Measurements from ENCODE around the gene MPP1. TPM values are rescaled to one million over a fixed set of nuclear protein-coding genes. Genes with fewer than 3 reads are reported as not detected.
"Not testable (repeated sequence)": the region's sequence is repeated elsewhere in the genome, so short reads cannot be mapped to it uniquely, and the experiment has no call there.

The MPP1 gene
- total RNA-seq, 2 experiments from 2014 or later = 24.1 to 27.6 TPM

DNA sequence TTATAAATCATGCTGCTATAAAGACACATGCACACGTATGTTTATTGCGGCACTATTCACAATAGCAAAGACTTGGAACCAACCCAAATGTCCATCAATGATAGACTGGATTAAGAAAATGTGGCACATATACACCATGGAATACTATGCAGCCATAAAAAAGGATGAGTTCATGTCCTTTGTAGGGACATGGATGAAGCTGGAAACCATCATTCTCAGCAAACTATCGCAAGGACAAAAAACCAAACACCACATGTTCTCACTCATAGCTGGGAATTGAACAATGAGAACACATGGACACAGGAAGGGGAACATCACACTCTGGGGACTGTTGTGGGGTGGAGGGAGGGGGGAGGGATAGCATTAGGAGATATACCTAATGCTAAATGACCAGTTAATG is 20.3 kb upstream of the MPP1 start:
- ATAC-seq; H3K36me3 Mint-ChIP-seq (ENCODE audit: low read depth); CTCF ChIA-PET: not testable (repeated sequence)

GRCh38 chrX:154824638-154825037 is 19.4 kb upstream of the MPP1 start:
- H3K27me3 Mint-ChIP-seq = no peaks in the 10 kb centered on the region
- no peak overlapping the region for H3K4me3 Mint-ChIP-seq
- ChIA-PET POLR2A (no interaction called here), CTCF (interaction anchor here (0.7 kb wide), 1 partner anchor 16 kb away, joined by 3 read pairs; no protein-coding TSS in a partner anchor)
- peaks cover 14% of the 10 kb centered on the region for H3K4me1 Mint-ChIP-seq
- H3K36me3 Mint-ChIP-seq (ENCODE audit: low read depth) = no peaks in the 10 kb centered on the region
- DNase-seq = no peak
- no peak overlapping the region for H3K27ac Mint-ChIP-seq
- H3K9me3 Mint-ChIP-seq (ENCODE audit: low read depth) = no peaks in the 10 kb centered on the region
- ATAC-seq = no peak
- intact Hi-C loops (cut with DNase I, micrococcal nuclease) = loop anchor here in 1 of 2 experiments (5.0 kb wide), 1 partner anchor 42 kb away; no protein-coding TSS in a partner anchor

More for the DNA sequence above, 20.3 kb upstream of the MPP1 start:
- H3K4me1 Mint-ChIP-seq = peaks cover 14% of the 10 kb centered on the region
- H3K9me3 Mint-ChIP-seq (ENCODE audit: low read depth); H3K27ac Mint-ChIP-seq; H3K4me3 Mint-ChIP-seq; H3K27me3 Mint-ChIP-seq; POLR2A ChIA-PET; DNase-seq: not testable (repeated sequence)
- intact Hi-C loops (cut with DNase I, micrococcal nuclease) = loop anchor here in 1 of 2 experiments (5.0 kb wide), 1 partner anchor 43 kb away; no protein-coding TSS in a partner anchor

- Mint-ChIP-seq H3K4me3 (no peak overlapping the region), H3K27me3 (no peaks in the 10 kb centered on the region), H3K9me3 (ENCODE audit: low read depth) (no peaks in the 10 kb centered on the region), H3K36me3 (ENCODE audit: low read depth) (no peaks in the 10 kb centered on the region), H3K27ac (no peak overlapping the region), H3K4me1 (no peaks in the 10 kb centered on the region)
- ATAC-seq (no peak), DNase-seq (no peak)
- intact Hi-C loops (cut with DNase I, micrococcal nuclease) = no loop called here
- POLR2A ChIA-PET = no interaction called here
- CTCF ChIA-PET = interaction anchor here (1.9 kb wide), 1 partner anchor 74 kb away, joined by 8 read pairs; no protein-coding TSS in a partner anchor
Observed at GRCh38 chrX:154822029-154822428, 16.7 kb upstream of the MPP1 start.

GRCh38 chrX:154821523-154821922 is 16.2 kb upstream of the MPP1 start:
- Mint-ChIP-seq H3K27me3 (no peaks in the 10 kb centered on the region), H3K4me1 (no peaks in the 10 kb centered on the region), H3K36me3 (ENCODE audit: low read depth) (no peaks in the 10 kb centered on the region), H3K27ac (no peak overlapping the region), H3K4me3 (no peak overlapping the region), H3K9me3 (ENCODE audit: low read depth) (no peaks in the 10 kb centered on the region)
- ATAC-seq = no peak
- CTCF ChIA-PET = interaction anchor here (0.6 to 1.9 kb wide), 3 partner anchors 17 to 73 kb away, joined by 3 to 8 read pairs (median 3); no protein-coding TSS in a partner anchor
- POLR2A ChIA-PET = no interaction called here
- no peak for DNase-seq
- intact Hi-C loops (cut with DNase I, micrococcal nuclease) = no loop called here

- Mint-ChIP-seq H3K27me3 (no peaks in the 10 kb centered on the region), H3K4me3 (no peak overlapping the region), H3K9me3 (ENCODE audit: low read depth) (no peaks in the 10 kb centered on the region), H3K4me1 (no peaks in the 10 kb centered on the region), H3K36me3 (ENCODE audit: low read depth) (no peaks in the 10 kb centered on the region), H3K27ac (no peak overlapping the region)
- ATAC-seq (no peak), DNase-seq (no peak)
- POLR2A ChIA-PET = no interaction called here
- CTCF ChIA-PET = interaction anchor here (1.4 kb wide), 1 partner anchor 23 kb away, joined by 3 read pairs; no protein-coding TSS in a partner anchor
- intact Hi-C loops (cut with DNase I, micrococcal nuclease) = no loop called here
Observed at GRCh38 chrX:154819771-154820341, 14.6 kb upstream of the MPP1 start.

- H3K27me3 Mint-ChIP-seq = no peaks in the 10 kb centered on the region
- H3K9me3 Mint-ChIP-seq (ENCODE audit: low read depth) = no peaks in the 10 kb centered on the region
- intact Hi-C loops (cut with DNase I, micrococcal nuclease) = no loop called here
- H3K27ac Mint-ChIP-seq = no peak overlapping the region
- DNase-seq = no peak
- H3K4me3 Mint-ChIP-seq = no peak overlapping the region
- CTCF ChIA-PET = no interaction called here
- no peaks in the 10 kb centered on the region for H3K4me1 Mint-ChIP-seq
- POLR2A ChIA-PET = no interaction called here
- ATAC-seq = no peak
- H3K36me3 Mint-ChIP-seq (ENCODE audit: low read depth) = no peaks in the 10 kb centered on the region
Observed at GRCh38 chrX:154818916-154819770, 13.9 kb upstream of the MPP1 start.

DNA sequence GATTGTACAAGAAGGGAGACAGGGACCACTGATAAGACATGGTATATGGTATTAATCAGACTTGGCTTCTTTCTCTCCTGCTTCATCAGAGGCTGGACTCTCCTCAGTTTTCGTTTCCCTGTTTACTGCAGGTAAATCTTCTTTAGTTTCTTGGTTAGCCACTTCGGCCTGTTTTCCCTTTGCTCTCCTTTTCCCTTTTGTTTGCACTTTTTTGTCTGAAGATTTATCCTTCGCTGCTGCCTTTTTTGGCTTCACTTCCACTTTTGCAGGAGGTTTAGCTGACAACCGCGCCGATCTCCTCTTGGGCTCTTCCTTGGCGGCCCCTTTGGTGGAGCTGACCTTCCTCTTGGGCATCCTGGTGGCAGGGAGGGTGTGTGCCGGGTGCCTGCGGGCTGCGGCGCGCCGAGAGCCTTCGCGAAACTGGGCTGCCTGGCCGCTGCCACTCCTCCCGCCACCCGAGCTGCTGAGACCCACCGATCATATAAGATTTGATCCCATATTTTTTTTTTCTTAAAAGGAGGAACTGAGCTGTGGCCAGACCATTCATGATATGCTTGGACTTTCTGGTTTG is 11.8 kb upstream of the MPP1 start:
- H3K36me3 Mint-ChIP-seq (ENCODE audit: low read depth); H3K27ac Mint-ChIP-seq; H3K4me3 Mint-ChIP-seq; H3K4me1 Mint-ChIP-seq; H3K9me3 Mint-ChIP-seq (ENCODE audit: low read depth); intact Hi-C loops (cut with DNase I, micrococcal nuclease); DNase-seq; ATAC-seq; H3K27me3 Mint-ChIP-seq: not testable (repeated sequence)
- ChIA-PET CTCF (interaction anchor here (0.6 to 0.9 kb wide), 2 partner anchors 18 to 332 kb away, joined by 4 to 6 read pairs; partner anchors contain the start of gene SMIM9), POLR2A (interaction anchor here (0.6 kb wide), 1 partner anchor 206 kb away, joined by 3 read pairs; no protein-coding TSS in a partner anchor)

GRCh38 chrX:154816326-154816898 is 11.1 kb upstream of the MPP1 start:
- ATAC-seq; H3K9me3 Mint-ChIP-seq (ENCODE audit: low read depth); H3K4me3 Mint-ChIP-seq; DNase-seq; H3K36me3 Mint-ChIP-seq (ENCODE audit: low read depth); H3K27ac Mint-ChIP-seq; H3K27me3 Mint-ChIP-seq; POLR2A ChIA-PET; H3K4me1 Mint-ChIP-seq; intact Hi-C loops (cut with DNase I, micrococcal nuclease): not testable (repeated sequence)
- CTCF ChIA-PET = interaction anchor here (0.6 kb wide), 1 partner anchor 40 kb away, joined by 3 read pairs; no protein-coding TSS in a partner anchor

GRCh38 chrX:154815274-154815818 is 10.1 kb upstream of the MPP1 start:
- DNase-seq = no peak
- Mint-ChIP-seq H3K36me3 (ENCODE audit: low read depth) (no peaks in the 10 kb centered on the region), H3K4me1 (no peaks in the 10 kb centered on the region), H3K27me3 (peaks cover 5% of the 10 kb centered on the region), H3K9me3 (ENCODE audit: low read depth) (no peaks in the 10 kb centered on the region), H3K27ac (no peak overlapping the region), H3K4me3 (no peak overlapping the region)
- intact Hi-C loops (cut with DNase I, micrococcal nuclease) = no loop called here
- ATAC-seq = no peak
- POLR2A ChIA-PET = no interaction called here
- CTCF ChIA-PET = no interaction called here

DNA sequence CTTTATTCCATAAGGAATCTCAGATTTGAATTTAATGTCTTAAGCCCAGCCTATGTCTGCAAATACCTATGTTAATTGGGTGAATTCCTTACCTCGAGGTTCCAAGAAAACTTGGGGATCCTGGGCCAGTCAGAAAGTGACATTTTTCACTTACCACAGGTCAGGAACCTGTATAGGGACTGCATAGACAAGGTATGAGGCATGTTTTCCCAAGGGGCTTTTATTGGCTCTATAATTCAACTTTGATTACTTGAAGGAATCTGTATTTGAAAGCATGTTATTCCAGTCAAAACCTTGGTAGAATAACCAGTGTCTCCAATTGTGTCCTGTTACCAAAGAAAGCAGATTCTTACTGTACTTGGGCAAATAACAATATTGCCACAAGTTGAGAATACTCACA is 8.5 kb upstream of the MPP1 start:
- intact Hi-C loops (cut with DNase I, micrococcal nuclease) = no loop called here
- no peaks in the 10 kb centered on the region for H3K36me3 Mint-ChIP-seq (ENCODE audit: low read depth)
- H3K4me3 Mint-ChIP-seq = no peak overlapping the region
- ChIA-PET POLR2A (no interaction called here), CTCF (no interaction called here)
- DNase-seq (no peak), ATAC-seq (no peak)
- no peaks in the 10 kb centered on the region for H3K9me3 Mint-ChIP-seq (ENCODE audit: low read depth)
- H3K27me3 Mint-ChIP-seq = peaks cover 5% of the 10 kb centered on the region
- no peak overlapping the region for H3K27ac Mint-ChIP-seq
- no peaks in the 10 kb centered on the region for H3K4me1 Mint-ChIP-seq

DNA sequence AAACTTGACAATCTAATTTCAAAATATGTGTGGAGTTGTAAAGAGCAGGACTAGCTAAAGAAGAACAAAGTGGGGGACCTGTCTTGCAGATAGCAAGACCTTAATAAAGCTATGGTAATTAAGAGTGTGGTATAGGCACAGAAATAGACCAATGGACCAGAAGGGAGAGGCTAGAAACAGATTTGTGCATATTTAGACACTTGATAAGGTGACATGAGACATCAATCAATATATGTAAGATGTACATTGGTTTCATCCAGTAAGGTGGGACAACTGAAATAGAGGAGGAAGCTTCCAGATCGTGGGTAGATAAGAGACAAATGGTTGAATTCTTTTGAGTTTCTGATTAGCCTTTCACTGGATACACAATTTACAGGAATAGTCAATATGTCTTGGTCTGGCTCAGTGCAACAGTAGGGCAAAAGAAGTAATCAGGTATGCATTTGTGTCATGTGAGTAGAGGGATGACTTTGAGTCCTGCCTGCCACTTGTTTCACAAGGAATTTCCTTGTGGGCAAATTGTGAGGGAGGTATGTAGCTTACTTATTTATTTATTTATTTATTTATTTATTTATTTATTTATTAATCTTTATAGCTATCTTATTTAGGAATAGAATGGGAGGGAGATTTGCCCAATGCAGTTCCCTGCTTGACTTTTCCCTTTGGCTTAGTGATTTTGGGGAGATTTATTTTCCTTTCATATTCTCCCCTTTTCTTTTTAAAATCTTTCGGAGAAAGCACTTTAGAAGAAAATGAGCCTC is 7.2 kb upstream of the MPP1 start:
- Mint-ChIP-seq H3K4me1 (no peaks in the 10 kb centered on the region), H3K4me3 (no peak overlapping the region), H3K36me3 (ENCODE audit: low read depth) (no peaks in the 10 kb centered on the region), H3K9me3 (ENCODE audit: low read depth) (no peaks in the 10 kb centered on the region), H3K27me3 (peaks cover 5% of the 10 kb centered on the region), H3K27ac (no peak overlapping the region)
- DNase-seq (no peak), ATAC-seq (no peak)
- POLR2A ChIA-PET = no interaction called here
- CTCF ChIA-PET = interaction anchor here (0.7 to 0.8 kb wide), 2 partner anchors 23 to 26 kb away, joined by 3 read pairs; no protein-coding TSS in a partner anchor
- intact Hi-C loops (cut with DNase I, micrococcal nuclease) = no loop called here
